NT2/D1 (cell line): ENCODE measurements around the gene CDC26.
"Not testable (repeated sequence)": the region's sequence is repeated elsewhere in the genome, so short reads cannot be mapped to it uniquely, and the experiment has no call there.

Source experiments
- DNase-seq: peaks from one replicate; pipeline ENCODE4 v3.0.0-alpha.2; 2011; ENCODE audit warnings: low read depth, low spot score
- H3K27me3 ChIP-seq: 2 replicates; pipeline ENCODE4 v1.6.0; 2011; ENCODE audit warnings: mild to moderate bottlenecking; ENCODE audit not compliant: insufficient read length, insufficient read depth
- H3K36me3 ChIP-seq: 2 replicates; pipeline ENCODE4 v1.6.1; 2011; ENCODE audit warnings: mild to moderate bottlenecking, low read length, mixed read lengths; ENCODE audit not compliant: insufficient read depth, insufficient read length
- H3K4me1 ChIP-seq: 2 replicates; pipeline ENCODE4 v1.5.1; 2011; ENCODE audit not compliant: insufficient read depth, insufficient read length
- H3K4me3 ChIP-seq: 2 replicates; pipeline ENCODE4 v1.5.1; 2011; ENCODE audit warnings: low read depth; ENCODE audit not compliant: insufficient read length
- H3K9ac ChIP-seq: 2 replicates; pipeline ENCODE4 v1.6.0; 2011; ENCODE audit warnings: low read depth; ENCODE audit not compliant: insufficient read length
- H3K9me3 ChIP-seq: 2 replicates; pipeline ENCODE4 v1.5.1; 2011; ENCODE audit warnings: mild to moderate bottlenecking, low read length; ENCODE audit not compliant: insufficient read depth
- SUZ12 ChIP-seq: IDR thresholded peaks from 2 replicates; pipeline ENCODE4 v1.6.1; 2011; ENCODE audit not compliant: insufficient read length, insufficient read depth; ENCODE audit errors: extremely low read depth
- YY1 ChIP-seq: IDR thresholded peaks from 2 replicates; pipeline ENCODE4 v1.6.1; 2011; ENCODE audit not compliant: insufficient read length, insufficient read depth
- ZNF274 ChIP-seq: IDR thresholded peaks from 2 replicates; pipeline ENCODE4 v1.6.1; 2011; ENCODE audit warnings: mild to moderate bottlenecking, low read depth, low read length

Gene CDC26

DNA sequence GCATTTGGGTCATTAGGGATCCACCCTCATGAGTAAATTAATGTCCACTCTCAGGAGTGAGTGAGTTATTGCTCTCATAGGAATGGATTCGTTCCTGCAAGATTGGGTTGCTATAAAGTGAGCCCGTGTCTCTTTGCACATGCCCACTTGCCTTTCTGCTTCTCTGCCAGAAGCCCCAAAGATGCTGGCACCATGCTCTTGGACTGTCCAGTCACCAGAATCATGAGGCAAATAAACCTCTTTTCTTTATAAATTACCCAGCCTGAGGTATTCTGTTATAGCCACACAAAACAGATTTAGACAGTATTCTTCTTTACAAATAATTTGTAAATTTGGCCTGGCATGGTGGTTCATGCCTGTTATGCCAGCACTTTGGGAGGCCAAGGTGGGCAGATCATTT is 24.6 kb downstream of the CDC26 start:
- Histone ChIP-seq H3K4me3 (no peak overlapping the region), H3K36me3 (no peaks in the 10 kb centered on the region), H3K9ac (no peak overlapping the region), H3K4me1 (no peaks in the 10 kb centered on the region), H3K27me3 (no peaks in the 10 kb centered on the region), H3K9me3 (no peaks in the 10 kb centered on the region; the same call in 1 of the 2 replicates)
- no peak for DNase-seq
- no peak for TF ChIP-seq YY1

DNA sequence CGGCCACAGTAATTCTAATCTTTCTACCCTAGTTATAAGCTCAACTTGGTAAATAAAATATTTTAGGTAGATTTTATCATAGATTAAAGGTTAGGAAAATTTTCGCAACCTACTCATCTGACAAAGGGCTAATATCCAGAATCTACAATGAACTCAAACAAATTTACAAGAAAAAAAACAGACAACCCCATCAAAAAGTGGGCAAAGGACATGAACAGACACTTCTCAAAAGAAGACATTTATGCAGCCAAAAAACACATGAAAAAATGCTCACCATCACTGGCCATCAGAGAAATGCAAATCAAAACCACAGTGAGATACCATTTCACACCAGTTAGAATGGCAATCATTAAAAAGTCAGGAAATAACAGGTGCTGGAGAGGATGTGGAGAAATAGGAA is 25.7 kb downstream of the CDC26 start:
- H3K9me3 ChIP-seq, DNase-seq, H3K36me3 ChIP-seq, H3K4me1 ChIP-seq, H3K27me3 ChIP-seq, H3K9ac ChIP-seq, H3K4me3 ChIP-seq: not testable (repeated sequence)

DNA sequence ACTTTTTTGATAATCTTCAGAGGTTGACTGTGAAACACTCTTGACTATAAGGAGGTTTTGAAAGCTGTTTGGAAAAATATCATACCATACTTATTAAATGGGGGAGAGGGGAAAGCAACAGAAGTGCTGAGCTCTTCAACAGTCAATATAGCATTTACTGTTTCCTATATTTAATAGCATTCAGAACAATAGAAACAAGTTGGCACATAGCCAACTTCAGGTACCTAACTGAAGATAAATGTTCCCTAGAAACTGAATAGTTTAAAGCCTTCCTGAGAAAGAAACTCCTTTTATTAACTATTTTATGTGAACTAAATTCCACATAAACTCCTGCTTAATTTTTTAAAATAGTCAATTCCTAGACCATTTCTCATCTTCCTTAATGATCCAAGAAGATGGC is 27.7 kb downstream of the CDC26 start:
- Histone ChIP-seq H3K27me3 (no peaks in the 10 kb centered on the region), H3K9me3 (no peaks in the 10 kb centered on the region; the same call in 1 of the 2 replicates), H3K36me3 (no peaks in the 10 kb centered on the region), H3K4me1 (no peaks in the 10 kb centered on the region), H3K4me3 (no peak overlapping the region), H3K9ac (no peak overlapping the region)
- TF ChIP-seq ZNF274 (no peak), YY1 (no peak), SUZ12 (no peak)
- no peak for DNase-seq

DNA sequence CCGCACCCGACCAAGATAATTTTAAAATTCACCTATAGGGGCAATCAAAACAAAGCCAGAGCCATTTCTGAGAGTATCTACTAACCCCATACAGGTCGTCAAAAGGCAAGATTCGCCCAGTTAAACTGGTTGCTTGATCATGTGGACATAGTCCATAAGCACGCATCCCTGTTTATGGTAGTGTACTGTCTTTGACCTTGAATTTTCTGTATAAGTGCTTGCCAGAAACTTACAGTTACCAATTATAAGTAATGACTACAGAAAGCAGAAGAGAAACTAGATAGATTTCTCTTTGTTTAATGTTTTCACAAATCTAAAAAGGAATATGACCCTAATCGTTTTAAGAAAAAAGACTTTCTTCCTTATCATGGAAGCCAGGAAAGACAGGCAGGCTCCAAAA is 28.4 kb downstream of the CDC26 start:
- no peak overlapping the region for H3K9ac ChIP-seq
- no peaks in the 10 kb centered on the region for H3K36me3 ChIP-seq
- TF ChIP-seq ZNF274 (no peak), SUZ12 (no peak), YY1 (no peak)
- DNase-seq = no peak
- no peaks in the 10 kb centered on the region for H3K27me3 ChIP-seq
- H3K4me3 ChIP-seq = no peak overlapping the region
- H3K4me1 ChIP-seq = no peaks in the 10 kb centered on the region
- H3K9me3 ChIP-seq = no peaks in the 10 kb centered on the region; the same call in 1 of the 2 replicates

DNA sequence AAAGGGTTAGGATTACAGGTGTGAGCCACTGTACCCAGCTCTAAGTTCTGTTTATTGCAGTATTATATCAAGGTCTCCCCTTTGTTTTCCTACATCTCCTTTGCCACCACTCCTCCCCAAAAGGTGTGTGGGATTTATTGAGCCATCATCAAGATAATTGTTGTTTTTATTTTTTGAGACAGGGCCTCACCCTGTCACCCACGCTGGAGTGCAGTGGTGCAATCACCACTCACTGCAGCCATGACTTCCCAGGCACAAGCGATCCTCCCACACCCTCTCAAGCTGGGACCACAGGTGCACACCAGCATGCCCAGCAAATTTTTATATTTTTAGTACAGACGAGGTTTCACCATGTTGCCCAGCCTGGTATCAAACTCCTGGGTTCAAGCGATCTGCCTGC is 29.5 kb downstream of the CDC26 start:
- no peaks in the 10 kb centered on the region for H3K4me1 ChIP-seq
- no peaks in the 10 kb centered on the region for H3K36me3 ChIP-seq
- H3K27me3 ChIP-seq = no peaks in the 10 kb centered on the region
- H3K9ac ChIP-seq = no peak overlapping the region
- no peak for DNase-seq
- TF ChIP-seq SUZ12 (no peak), YY1 (no peak), ZNF274 (no peak)
- no peak overlapping the region for H3K4me3 ChIP-seq
- H3K9me3 ChIP-seq = no peaks in the 10 kb centered on the region; the same call in 1 of the 2 replicates

DNA sequence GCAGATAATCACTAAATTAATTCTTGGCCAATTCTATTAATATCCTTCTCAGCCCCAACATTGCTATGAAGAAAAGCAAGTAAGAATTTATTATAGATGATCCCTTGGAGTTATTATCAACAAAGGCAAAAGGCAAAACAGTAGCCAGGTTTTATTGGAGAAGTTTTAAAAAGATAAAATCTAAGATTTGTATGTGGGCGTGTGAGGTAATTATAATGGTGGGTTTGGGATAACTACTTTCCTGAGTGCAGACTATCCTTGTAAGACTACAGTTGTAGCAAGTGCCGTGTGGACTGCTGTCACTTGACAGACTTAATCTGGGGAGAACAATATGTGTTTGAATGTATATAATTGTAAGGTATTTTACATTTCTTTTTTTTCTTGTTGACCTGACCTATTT is 30.8 kb downstream of the CDC26 start:
- no peaks in the 10 kb centered on the region for H3K4me1 ChIP-seq
- DNase-seq = no peak

DNA sequence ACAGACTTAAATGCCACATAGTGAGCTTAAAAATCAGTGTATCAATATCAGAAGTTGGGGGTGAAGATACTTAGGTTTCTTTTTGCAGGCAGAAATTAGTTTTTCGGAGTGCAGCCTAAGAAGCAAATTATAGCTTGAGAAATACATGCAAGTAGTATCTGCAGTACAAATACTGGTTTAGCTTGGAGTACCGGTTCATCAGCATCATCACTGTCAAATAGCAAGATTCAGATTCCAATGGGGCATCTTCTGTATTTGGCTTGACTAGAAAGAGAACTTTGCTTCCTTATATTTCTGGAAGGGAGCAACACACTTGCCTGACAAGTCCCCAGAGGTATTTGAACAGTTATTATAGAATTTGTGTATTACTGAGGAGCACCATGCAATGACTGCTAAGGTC is 34.2 kb downstream of the CDC26 start:
- no peak for DNase-seq
- Histone ChIP-seq H3K36me3 (no peaks in the 10 kb centered on the region), H3K9ac (no peak overlapping the region), H3K9me3 (no peaks in the 10 kb centered on the region), H3K4me3 (no peak overlapping the region), H3K27me3 (no peaks in the 10 kb centered on the region), H3K4me1 (no peaks in the 10 kb centered on the region)
- no peak for TF ChIP-seq ZNF274
- no peak for TF ChIP-seq YY1
- no peak for TF ChIP-seq SUZ12

More for the DNA sequence above, 30.8 kb downstream of the CDC26 start:
- Histone ChIP-seq H3K27me3 (no peaks in the 10 kb centered on the region), H3K9ac (no peak overlapping the region), H3K4me3 (no peak overlapping the region), H3K36me3 (no peaks in the 10 kb centered on the region), H3K9me3 (no peaks in the 10 kb centered on the region; the same call in 1 of the 2 replicates)
- no peak for TF ChIP-seq YY1
- no peak for TF ChIP-seq SUZ12
- no peak for TF ChIP-seq ZNF274

DNA sequence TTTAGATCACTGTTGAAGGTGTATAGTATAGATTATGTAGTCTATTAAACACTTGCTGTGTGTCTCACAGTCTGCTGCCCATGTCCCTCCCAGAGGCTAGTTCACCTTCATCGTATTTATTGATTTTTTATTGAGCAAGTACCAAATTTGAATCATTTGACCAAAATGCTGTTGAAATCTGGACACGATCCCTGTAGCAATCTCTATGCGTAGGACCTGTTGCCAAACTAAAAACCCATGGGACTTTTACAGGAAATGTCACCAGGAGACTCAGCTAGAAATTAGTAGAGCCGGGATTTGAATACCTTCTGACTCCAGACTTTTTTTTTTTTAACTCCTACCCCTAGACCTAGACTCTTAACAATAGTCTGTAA is 36.5 kb downstream of the CDC26 start:
- H3K27me3 ChIP-seq = no peaks in the 10 kb centered on the region
- no peaks in the 10 kb centered on the region for H3K4me1 ChIP-seq
- TF ChIP-seq SUZ12 = no peak
- no peak for TF ChIP-seq ZNF274
- TF ChIP-seq YY1 = no peak
- DNase-seq = no peak
- no peak overlapping the region for H3K4me3 ChIP-seq
- no peak overlapping the region for H3K9ac ChIP-seq
- no peaks in the 10 kb centered on the region for H3K36me3 ChIP-seq
- no peaks in the 10 kb centered on the region for H3K9me3 ChIP-seq
